Umbilical cord (tissue), 2 donors: ENCODE data around the gene FOXC1. TPM values are rescaled to one million over a fixed set of nuclear protein-coding genes. Genes with fewer than 3 reads are reported as not detected.

ENCODE experiments used
- DNase-seq: peaks from one replicate; pipeline ENCODE4 v3.0.0-alpha.2; 2015; ENCODE audit warnings: low spot score
- total RNA-seq: library from RNA; depleted of rRNA; stranded (reverse); fragments of >200 nt; gene quantifications from one replicate; pipeline ENCODE4 v1.2.3, GENCODE V29; 2014; ENCODE audit warnings: low replicate concordance; ENCODE audit not compliant: insufficient read depth

The FOXC1 gene
- total RNA-seq, 1 donor from 2014 or later = 6.0 TPM

DNA sequence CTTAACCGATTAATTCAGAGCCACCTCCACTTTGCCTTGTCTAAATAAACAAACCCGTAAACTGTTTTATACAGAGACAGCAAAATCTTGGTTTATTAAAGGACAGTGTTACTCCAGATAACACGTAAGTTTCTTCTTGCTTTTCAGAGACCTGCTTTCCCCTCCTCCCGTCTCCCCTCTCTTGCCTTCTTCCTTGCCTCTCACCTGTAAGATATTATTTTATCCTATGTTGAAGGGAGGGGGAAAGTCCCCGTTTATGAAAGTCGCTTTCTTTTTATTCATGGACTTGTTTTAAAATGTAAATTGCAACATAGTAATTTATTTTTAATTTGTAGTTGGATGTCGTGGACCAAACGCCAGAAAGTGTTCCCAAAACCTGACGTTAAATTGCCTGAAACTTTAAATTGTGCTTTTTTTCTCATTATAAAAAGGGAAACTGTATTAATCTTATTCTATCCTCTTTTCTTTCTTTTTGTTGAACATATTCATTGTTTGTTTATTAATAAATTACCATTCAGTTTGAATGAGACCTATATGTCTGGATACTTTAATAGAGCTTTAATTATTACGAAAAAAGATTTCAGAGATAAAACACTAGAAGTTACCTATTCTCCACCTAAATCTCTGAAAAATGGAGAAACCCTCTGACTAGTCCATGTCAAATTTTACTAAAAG, 2.7 kb downstream of the FOXC1 start:
- no peak for DNase-seq

- no peak for DNase-seq
These were observed 3.2 kb downstream of the FOXC1 start for GRCh38 chr6:1612974-1613306.

- DNase-seq = no peak
These were observed 3.6 kb downstream of the FOXC1 start for GRCh38 chr6:1613346-1613687.

- no peak for DNase-seq
These were observed 4.2 kb downstream of the FOXC1 start for GRCh38 chr6:1613688-1614447.

- DNase-seq = no peak
These were observed 4.9 kb downstream of the FOXC1 start for GRCh38 chr6:1614448-1615150.

DNA sequence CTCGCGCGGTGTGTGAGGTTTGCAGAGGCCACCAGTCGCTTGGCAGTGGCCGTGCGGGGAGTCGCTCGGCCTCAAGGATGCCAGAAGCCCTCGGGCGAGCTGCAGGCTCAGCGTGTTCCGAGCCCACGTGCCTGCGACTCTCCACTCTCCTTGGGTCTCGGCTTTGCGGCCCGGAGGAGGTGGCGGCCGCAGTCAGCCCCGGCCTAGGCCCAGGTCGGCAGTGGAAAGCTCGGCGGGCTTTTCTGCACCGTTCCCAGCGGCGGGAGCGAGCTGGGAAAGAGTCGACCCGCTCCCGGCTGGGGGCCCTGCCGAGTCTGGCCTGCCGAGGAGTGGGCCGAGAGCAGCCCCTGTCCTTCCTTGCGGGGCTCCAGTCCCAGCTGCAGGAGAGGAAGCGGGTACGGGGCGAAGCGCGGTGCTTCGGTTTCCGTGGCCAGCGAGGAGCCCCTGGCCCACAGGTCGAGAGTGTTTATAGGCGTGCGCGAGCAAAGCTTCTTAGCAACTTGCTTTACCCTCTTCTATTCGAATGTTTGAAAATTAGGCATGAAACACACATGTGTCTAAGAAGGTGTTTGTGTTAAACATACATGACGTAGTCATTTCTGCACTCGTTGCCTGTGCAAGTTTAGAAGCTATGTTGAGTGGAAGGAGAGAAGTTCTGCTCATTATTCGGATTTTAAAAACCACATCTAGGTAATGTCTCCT, 5.6 kb downstream of the FOXC1 start:
- no peak for DNase-seq

GRCh38 chr6:1615853-1616420, 6.2 kb downstream of the FOXC1 start:
- no peak for DNase-seq

DNA sequence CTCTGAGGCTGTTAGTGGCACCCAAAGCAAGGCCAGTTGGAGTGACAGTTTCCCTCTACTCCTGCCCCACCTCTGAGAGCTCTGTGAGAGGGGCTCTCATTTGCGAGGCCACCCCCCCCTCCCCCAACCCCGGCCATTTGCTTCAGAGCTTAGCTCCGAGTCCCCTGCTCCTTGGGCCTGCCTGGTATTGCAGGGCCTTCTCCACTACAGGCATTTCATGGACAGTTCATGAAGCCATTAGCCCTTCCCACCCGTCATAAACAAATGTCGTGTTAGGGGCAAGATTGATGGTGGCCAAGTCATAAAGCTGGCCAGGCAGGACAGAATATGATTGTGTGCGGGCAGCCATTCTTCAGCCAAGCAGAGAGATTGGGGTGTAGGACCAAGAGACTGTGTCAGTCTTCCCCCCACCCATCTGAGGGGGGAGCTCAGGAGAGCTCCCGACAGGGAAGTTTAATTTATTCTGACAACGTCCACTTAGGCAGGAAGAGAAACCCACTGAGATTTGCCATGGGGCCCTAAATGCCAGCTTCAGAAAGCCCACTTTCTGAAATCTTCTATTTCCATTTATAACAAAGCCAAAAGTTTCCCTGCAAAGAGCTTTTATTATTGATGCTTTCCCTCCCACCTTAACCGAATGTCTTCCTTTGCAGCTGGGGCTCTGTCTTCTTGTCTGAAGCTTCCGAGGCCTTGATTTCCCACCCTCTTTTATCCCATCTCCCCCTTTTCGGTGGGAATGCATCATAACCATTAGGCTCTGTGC, 7.2 kb downstream of the FOXC1 start:
- no peak for DNase-seq

DNA sequence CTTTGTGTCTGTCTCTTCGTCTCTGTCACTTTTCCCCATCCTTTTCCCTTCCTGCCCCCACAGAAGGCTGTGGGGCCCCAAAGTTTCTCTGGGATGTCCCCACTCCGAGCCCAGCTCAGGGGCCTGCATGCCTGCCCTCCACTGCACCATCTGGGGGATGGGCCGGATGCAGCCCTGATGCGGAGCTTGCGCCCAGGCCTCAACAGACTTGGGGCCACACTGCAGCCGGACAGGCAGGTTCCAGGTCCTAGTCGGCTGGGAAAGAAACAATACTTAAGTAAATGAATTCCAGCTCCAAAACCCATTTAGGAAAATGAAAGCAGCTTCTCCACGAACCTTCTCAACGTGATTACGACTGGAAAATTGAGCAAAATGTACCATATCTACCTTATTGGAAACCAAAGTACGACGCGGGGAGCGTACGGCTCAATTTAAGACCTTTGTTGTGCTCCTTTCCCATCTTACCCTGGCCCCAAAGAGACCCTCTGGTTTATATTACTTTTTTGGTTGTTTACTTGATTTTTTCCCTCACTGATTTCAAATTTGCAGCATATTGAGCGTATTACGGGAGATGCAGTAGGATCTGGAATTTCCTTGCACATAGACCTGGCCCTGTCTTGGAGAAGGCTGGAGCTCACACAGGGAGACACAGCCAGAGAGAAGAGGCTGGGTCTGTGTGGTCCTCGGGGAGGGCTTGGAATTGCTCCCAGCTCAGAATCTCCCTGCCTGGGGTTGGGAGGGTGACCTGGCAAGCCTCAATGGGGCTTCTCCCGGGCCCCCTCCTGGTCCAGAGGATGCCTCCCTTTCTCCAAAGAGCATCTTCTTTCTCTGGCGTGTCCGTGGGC, 8.0 kb downstream of the FOXC1 start:
- no peak for DNase-seq

- no peak for DNase-seq
These were observed 8.8 kb downstream of the FOXC1 start for GRCh38 chr6:1618311-1619097.

DNA sequence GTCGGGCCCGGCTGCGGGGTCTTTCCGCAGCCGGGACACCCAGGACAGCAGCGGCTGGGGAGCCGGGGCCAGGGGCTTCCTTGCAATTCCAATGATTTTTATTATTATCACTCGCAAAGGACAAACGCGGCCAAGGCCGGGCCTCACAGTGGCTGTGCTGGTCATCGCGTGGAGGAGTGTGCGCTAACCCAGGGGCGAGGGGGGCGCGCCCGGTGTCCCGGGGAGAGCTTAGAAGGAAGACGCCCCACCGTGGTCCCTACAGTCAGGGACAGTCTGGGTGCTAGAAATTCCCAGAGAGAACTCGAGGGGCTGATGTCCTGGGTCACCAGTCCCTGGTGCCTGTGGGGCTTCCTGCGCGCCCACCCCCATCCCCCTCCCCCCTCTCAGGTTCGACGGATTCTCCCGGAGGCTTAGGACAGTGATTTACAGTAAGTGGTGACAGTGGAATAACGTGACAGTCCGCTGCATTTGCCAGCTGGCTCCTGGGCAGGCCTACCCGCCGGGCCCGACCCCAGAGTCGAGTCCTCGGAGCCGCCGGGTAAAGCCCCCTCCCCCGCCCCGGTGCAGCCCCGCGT, 9.5 kb downstream of the FOXC1 start:
- DNase-seq = no peak

DNA sequence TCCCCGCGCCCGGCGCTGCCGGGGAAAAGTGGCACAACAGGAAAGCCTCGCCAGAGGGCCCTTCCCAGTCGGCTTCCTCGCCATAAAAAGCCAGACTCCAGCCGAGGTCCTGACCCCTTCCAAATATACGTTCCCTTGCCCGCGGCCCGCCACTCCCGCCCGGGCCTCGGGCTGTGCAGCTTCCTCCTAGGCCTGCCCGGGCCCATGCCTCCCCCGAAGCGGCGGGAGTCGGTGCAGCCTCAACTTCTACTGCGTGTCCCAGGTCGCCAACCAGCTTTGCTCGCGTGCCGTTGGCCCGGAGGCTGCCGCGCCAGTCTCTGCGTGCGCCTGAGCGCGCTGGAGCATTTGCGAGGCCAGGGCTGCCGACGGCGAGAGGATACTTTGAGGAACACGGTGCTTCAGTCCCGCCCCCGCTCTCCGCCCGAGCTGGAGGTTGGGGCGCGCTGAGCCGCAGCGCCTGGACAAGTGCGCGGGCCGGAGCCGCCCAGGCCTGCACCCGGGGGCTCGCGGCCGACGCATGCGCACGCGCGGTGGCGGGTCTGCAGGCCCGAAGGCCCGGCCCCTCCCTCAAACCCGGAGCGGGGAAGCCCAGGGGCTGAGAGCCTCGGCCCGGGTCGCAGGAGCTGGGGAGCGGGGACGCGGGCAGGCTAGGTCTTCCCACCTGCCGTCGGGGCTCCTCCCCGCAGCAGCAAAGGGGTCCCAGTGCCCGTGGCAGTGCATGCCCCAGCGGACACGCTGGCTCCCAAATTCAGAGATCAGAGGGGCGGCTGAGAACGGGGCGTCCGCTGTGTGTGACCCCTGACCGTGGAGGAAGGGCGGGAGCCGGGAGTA, 10.2 kb downstream of the FOXC1 start:
- DNase-seq = no peak

- no peak for DNase-seq
These were observed 10.9 kb downstream of the FOXC1 start for GRCh38 chr6:1620504-1621069.

DNA sequence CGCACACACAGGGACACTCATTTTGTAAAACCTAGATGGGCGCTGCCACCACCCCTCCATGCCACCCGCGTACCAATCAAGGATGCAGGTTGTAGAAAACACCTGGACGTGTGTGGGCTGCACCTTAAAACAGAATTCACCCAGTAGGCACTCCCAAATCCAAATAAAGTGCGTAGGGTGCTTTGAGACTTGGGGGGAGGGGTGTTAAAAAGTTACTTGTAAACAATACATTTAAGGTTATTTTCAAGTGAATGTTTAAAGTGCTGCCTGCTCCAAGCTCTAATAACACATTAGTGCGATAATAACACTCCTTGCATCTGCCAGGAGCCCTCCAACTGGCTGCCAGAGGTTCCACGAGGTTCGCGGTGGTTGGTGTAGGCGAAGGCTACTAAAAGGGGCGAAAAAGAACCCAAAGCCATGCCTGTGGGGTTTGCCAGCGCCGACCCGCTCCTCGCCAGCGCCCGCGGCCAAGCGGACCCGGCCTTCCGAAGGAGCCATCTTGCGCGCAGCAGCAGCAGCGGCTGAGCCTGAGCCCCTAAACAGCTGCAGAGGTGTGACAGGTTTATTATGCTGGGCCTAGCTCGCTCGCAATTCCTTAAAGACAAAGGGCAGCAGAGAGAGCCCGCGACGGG, 11.5 kb downstream of the FOXC1 start:
- DNase-seq = no peak

- no peak for DNase-seq
These were observed 12.6 kb downstream of the FOXC1 start for GRCh38 chr6:1622220-1622850.

DNA sequence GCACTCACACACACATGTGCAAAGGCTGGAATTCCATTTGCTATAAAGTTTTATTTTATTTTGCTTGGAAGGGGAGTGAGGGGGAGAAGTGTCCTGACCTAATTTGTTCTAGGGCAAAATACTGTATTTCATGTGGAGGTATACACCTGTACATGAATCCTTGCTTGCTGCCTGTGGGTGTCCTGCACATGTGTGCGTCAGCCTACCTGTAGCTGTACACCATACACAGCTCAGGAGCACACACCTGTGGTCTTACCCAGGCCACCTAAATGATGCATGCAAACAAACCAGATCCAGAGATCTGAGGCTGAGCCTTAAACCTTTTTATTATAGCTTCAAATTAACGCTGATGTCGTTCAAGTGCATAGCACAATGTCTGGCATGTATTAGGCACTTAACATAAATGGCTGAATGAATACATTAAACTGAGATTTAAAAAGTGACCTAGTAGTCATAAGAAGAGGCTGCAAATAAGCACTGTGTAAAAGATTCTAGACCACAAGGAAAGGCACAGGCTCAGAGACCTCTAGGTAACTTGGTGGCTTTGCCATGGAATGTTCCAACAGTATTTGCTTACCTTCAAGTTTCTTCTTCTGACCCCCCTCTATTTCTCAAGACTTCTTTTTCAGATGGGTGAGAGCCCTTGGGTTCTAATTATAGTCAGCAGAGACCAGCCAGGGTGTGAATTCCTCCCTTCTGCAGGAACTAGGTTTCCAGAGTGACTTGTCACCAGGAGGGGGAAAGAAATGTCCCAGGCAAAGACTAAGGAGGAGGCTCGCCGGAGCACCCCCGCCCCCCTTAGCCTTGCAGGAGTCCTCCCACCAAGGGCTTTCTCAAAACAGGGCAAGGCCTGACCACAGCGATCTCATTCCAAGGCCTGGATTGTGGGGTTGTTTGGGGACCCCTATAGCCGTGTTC, 13.4 kb downstream of the FOXC1 start:
- no peak for DNase-seq
